ENCODE results near the gene RNLS. TPM values are rescaled to one million over a fixed set of nuclear protein-coding genes. Genes with fewer than 3 reads are reported as not detected.

Gene RNLS
- polyA plus RNA-seq, 1 experiment: 6.1 TPM

DNA sequence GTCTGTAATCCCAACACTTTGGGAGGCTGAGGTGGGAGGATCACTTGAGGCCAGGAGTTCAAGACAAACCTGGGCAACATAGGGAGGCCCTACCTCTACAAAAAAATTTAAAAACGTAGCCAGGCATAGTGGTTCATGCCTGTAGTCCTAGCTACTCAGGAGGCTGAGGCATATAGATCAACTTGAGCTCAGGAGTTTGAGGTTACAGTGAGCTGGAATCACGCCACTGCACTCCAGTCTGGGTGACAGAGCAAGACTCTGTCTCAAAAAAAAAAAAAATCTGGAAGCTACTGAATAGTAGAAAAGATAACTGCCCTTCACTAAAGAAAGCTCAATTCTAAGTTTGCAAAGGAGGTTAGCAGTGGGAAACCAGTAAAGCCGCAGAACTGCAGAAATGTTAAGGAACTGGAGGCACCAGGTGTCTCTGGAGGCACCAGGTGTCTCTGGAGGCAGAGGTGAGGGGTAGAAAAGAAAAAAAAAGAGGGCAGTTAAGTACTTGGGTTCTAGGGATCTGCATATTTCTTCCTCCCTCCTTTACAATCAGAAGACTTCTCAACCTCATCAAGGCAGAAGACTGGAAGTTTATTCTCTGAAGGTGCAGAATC lies 56.5 kb downstream of the RNLS start:
- Histone ChIP-seq H3K9me3 (ENCODE audit: control insufficient read depth, insufficient read depth, low read length) (no peaks in the 10 kb centered on the region), H3K27me3 (ENCODE audit: control insufficient read depth, insufficient read depth, low read length) (no peaks in the 10 kb centered on the region), H3K4me3 (ENCODE audit: low read depth, low read length) (no peak overlapping the region), H3K27ac (ENCODE audit: low read depth, low read length) (no peak overlapping the region)
- ChIA-PET CTCF (interaction anchor here (1.1 kb wide), 1 partner anchor 284 kb away, joined by 3 read pairs; no protein-coding TSS in a partner anchor), POLR2A (no interaction called here)
- TF ChIP-seq, protein P1, sequence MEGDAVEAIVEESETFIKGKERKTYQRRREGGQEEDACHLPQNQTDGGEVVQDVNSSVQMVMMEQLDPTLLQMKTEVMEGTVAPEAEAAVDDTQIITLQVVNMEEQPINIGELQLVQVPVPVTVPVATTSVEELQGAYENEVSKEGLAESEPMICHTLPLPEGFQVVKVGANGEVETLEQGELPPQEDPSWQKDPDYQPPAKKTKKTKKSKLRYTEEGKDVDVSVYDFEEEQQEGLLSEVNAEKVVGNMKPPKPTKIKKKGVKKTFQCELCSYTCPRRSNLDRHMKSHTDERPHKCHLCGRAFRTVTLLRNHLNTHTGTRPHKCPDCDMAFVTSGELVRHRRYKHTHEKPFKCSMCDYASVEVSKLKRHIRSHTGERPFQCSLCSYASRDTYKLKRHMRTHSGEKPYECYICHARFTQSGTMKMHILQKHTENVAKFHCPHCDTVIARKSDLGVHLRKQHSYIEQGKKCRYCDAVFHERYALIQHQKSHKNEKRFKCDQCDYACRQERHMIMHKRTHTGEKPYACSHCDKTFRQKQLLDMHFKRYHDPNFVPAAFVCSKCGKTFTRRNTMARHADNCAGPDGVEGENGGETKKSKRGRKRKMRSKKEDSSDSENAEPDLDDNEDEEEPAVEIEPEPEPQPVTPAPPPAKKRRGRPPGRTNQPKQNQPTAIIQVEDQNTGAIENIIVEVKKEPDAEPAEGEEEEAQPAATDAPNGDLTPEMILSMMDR (IDR thresholded peaks at IDR 0.05; ENCODE audit: low read depth, low read length): no peak
- DNase-seq (ENCODE audit: low read depth, low spot score): no peak

GRCh38 chr10:88525371-88526069 lies 57.6 kb downstream of the RNLS start:
- H3K9me3 ChIP-seq (ENCODE audit: control insufficient read depth, insufficient read depth, low read length): no peaks in the 10 kb centered on the region
- no peak for DNase-seq (ENCODE audit: low read depth, low spot score)
- POLR2A ChIA-PET: no interaction called here
- CTCF ChIA-PET: no interaction called here
- no peak overlapping the region for H3K4me3 ChIP-seq (ENCODE audit: low read depth, low read length)
- H3K27ac ChIP-seq (ENCODE audit: low read depth, low read length): no peak overlapping the region
- TF ChIP-seq, protein P1 (IDR thresholded peaks at IDR 0.05; ENCODE audit: low read depth, low read length): no peak
- no peaks in the 10 kb centered on the region for H3K27me3 ChIP-seq (ENCODE audit: control insufficient read depth, insufficient read depth, low read length)

GRCh38 chr10:88523739-88524400 lies 59.2 kb downstream of the RNLS start:
- Histone ChIP-seq H3K27me3 (ENCODE audit: control insufficient read depth, insufficient read depth, low read length) (no peaks in the 10 kb centered on the region), H3K27ac (ENCODE audit: low read depth, low read length) (no peak overlapping the region), H3K4me3 (ENCODE audit: low read depth, low read length) (no peak overlapping the region), H3K9me3 (ENCODE audit: control insufficient read depth, insufficient read depth, low read length) (no peaks in the 10 kb centered on the region)
- ChIA-PET CTCF (interaction anchor here (1.0 to 2.8 kb wide), 3 partner anchors 29 to 410 kb away, joined by 3 to 11 read pairs (median 3); no protein-coding TSS in a partner anchor), POLR2A (interaction anchor here (1.2 kb wide), 1 partner anchor 35 kb away, joined by 3 read pairs; no protein-coding TSS in a partner anchor)
- TF ChIP-seq, protein P1 (IDR thresholded peaks at IDR 0.05; ENCODE audit: low read depth, low read length): no peak
- no peak for DNase-seq (ENCODE audit: low read depth, low spot score)

DNA sequence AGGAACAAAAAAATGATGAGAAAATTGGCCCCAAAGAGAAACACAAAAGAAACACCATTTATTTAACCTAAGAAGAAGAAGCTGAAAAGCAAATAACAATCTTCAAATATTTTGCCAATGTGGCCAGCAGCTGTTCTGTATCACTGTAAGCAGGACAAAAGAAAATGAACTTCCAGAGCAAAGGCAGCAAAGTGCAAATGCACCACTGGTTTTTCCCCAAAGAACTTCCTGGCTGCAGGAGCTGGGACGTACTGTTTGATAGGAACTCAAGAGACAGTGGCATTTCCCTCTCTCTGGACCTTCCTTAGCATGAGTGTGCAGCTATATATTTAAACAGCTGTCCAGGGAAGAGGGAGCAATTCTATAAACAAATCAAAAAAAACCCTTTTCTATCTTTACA lies 60.4 kb downstream of the RNLS start:
- H3K27ac ChIP-seq (ENCODE audit: low read depth, low read length): no peak overlapping the region
- CTCF ChIA-PET: interaction anchor here (0.8 to 2.8 kb wide), 4 partner anchors 29 to 411 kb away, joined by 3 to 11 read pairs (median 3); no protein-coding TSS in a partner anchor
- H3K4me3 ChIP-seq (ENCODE audit: low read depth, low read length): no peak overlapping the region
- no peaks in the 10 kb centered on the region for H3K27me3 ChIP-seq (ENCODE audit: control insufficient read depth, insufficient read depth, low read length)
- H3K9me3 ChIP-seq (ENCODE audit: control insufficient read depth, insufficient read depth, low read length): no peaks in the 10 kb centered on the region
- TF ChIP-seq, protein P1 (IDR thresholded peaks at IDR 0.05; ENCODE audit: low read depth, low read length): no peak
- POLR2A ChIA-PET: no interaction called here
- DNase-seq (ENCODE audit: low read depth, low spot score): no peak
